Limb (tissue), 2 donors: ENCODE data around the gene GIGYF2.
"Not testable (repeated sequence)": the region's sequence is repeated elsewhere in the genome, so short reads cannot be mapped to it uniquely, and the experiment has no call there.

Experiments used
- DNase-seq, 2 donors: peaks; one replicate each; pipeline ENCODE4 v3.0.0-alpha.2; 2016; ENCODE audit errors: extremely low spot score in 2 of 2

The GIGYF2 gene

DNA sequence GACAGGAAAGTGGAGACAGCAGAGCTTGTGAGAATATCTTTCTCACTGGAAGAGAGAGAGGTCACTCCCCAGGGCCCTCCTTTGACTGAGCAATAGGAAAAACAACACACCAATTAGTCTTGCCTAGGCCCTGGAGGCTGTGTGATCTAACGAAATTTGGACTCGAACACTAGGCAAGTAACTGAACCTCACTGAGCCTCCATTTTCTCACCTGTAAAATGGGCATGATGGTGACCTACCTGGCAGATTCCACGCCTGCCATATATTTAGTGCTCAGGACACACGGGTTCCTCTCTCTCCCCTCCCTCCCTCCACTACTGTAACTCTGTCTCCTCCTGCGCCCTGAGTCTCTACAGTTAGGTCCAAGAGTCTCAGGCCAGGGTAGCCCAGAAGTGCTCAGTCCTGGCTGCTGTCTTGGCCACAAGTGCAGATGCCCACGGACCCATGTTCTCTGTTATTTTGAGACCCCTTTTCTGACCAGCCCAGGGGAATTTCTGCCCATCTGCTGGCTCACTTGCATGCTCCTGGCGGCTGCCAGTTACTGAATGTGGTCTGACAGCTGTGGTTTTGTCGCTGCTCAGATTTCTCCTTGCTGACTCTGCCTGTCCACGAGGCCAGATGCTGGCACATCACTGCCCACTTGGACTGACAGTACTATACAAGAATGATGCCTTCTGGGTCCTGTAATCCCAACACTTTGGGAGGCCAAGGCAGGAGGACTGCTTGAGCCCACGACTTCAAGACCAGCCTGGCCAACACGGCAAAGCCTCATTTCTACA is 9.6 kb upstream of the GIGYF2 start:
- DNase-seq, result no peak

DNA sequence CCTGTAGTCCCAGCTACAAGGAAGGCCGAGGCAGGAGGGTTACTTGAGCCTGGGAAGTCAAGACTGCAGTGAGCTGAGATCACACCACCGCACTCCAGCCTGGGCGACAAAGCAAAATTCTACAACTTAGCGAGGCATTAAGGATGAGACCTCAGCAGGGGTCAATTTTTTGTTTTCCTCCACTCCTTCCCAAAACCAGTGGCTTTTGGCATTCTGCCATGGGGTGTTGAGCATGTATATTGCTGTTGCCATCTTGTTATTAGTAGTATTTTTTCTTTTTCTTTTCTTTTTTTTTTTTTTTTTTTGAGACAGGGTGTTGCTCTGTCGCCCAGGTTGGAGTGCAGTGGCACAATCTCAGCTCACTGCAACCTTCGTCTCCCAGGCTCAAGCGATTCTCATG is 8.9 kb upstream of the GIGYF2 start:
- no peak for DNase-seq

DNA sequence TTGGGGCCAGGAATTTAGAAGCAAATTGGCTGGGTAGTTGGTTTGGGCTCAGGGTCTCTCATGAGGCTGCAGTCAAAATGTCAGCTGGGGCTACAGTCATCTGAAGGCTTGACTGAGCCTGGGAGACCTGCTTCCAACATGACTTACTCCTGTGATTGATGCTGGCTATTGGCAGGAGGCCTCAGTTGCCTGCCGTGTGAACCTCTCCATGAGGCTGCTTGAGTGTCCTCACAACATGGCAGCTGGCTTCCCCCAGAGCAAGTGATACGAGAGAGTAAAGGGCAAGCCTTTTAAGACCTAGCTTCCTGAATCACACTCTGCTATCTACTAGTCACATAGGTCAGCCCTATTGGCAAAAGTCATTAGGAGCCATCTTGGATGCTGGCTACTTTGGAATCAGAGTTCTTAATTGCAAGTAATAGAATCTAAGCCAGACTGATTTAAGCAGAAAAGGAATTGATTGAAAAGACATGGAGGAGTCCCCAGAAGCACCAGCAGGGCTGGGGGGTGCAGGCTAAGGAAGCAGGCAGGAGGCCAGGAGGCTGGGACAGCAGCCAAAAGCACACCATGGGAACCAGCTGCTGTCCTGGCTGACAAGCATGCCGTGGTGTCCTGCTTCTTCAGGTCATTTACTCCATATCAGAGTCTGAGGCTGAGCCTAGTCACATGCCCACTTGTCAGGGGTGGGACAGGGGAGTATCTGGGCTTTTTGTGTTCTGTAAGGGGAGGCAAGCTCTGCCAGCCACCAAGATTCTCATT is 7.8 kb upstream of the GIGYF2 start:
- DNase-seq, result peak; percentile 23 to 78

DNA sequence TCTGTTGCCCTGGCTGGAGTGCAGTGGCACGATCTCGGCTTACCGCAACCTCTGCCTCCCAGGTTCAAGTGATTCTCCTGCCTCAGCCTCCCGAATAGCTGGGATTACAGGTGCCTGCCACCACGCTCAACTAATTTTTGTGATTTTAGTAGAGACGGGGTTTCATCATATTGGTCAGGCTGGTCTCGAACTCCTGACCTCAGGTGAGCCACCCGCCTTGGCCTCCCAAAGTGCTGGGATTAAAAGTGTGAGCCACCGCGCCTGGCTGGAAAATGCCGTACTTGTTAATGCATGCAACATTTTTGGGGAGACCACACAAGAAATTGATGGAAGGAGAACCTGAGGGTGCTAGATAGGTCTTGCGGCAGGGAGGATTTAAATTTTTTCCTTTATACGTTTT is 6.0 kb upstream of the GIGYF2 start:
- DNase-seq, result not testable (repeated sequence)

DNA sequence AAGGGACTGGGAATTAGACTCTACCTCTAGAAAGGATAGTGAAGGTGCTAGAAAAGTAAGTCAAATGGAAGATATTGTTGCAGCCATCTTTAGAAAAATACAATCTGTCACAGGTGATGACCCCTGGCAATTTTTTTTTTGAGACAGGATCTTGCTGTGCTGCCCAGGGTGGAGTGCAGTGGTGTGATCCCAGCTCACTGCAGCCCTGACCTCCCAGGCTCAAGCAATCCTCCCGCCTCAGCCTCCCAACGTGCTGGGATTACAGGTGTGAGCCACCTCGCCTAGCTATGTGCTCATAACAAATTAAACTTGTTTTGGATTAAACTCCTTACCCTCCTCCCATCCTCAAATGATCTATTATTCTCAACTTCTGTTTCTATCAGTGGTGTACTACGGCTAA is 3.8 kb upstream of the GIGYF2 start:
- no peak for DNase-seq

DNA sequence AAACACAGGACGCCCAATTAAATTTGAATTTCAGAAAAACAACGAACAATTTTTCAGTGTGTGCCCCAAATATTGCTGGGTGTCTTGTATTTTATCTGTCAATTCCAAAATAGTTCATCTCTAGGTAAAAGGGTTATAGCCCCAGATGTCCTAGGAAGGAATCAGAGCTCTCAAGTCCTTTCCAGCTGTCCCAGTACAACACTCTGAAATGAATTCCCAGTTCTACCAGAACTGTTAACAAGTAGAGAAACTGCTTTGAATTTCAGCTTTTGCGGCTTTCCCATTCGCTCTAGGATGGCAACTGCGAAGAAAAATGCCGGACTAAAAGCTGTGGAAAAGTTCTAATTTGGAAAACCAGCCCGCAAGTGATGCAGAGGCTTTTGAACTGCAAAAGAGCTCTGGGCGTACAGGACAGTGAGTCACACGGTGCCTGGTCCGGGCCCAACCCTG is 497 bp upstream of the GIGYF2 start:
- no peak for DNase-seq

DNA sequence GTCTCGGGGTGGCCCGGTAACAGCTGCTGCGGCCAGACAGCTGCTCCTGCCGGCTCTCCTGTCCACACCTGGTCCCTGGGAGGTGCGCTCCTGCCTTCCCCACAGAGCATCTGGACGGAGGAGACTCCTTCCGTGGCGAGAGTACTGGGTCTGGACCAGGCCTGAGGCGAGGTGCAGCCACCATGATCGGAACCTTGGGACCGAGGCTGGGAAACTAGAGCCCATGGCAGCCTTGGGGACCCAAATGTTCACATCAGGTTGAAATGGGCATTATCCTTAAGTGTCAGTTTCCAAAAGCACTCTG is 628 bp downstream of the GIGYF2 start:
- DNase-seq, result no peak

DNA sequence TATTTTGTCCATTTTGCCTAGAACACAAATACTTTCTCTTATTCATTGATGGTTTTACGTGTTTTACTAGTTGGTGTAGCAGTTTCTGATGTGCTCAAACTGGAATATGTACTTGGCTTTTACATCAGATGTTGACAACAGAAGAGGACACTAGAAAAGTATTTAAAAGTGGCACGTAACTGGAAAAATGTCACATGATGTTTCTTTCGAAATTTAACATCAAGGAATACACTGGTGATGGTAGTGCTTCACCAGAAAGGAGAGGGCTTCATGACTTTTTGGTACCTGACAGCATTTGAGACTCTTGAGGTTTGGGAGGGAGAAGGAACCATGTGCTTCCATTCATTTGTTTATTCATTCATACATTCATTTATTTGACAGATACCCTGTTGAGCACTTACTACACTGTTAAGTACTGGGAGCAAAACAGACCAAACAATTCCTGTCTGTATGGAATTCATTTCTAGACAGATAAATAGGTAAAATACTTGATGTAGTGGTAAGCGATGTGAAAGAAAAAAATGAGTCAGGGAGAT is 1.5 kb downstream of the GIGYF2 start:
- DNase-seq, result no peak

DNA sequence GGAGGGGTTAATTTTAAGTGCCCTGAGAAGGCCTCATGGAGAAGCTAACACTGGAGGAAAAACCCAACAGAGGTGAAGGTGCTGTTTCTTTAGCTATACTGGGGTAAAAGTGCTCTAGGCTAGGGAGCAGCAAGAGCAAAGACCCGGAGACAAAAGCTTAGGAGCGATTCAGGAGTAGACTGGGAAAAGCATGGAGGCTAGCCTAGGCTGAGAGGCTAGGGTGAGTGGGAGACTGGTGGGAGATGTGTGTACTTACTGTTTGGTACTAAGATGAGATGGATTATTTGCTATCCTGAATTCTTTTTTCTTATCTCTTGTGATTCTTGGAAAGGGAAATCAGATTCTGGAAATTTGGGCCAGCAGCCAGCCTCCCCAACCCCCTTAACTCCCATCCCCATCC is 2.0 kb downstream of the GIGYF2 start:
- DNase-seq, result no peak

DNA sequence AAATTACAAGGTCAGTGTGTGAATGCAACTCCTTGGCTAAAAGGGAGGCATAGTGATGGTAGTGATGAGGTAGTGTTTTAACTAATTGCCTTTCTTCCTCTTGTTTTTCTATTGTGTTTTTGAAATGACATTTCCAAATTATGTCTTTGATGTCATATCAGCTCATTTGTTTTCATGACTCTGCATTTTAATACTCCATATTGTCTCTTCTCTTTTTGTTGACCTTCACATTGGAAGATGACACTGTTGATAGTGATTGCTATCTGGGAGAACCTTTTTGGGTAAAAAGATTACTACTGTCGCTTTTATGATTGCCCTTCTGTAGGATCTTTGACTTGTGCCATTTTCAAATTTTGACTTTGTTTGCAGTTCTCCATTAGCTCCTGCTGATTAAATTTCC is 3.0 kb downstream of the GIGYF2 start:
- no peak for DNase-seq

DNA sequence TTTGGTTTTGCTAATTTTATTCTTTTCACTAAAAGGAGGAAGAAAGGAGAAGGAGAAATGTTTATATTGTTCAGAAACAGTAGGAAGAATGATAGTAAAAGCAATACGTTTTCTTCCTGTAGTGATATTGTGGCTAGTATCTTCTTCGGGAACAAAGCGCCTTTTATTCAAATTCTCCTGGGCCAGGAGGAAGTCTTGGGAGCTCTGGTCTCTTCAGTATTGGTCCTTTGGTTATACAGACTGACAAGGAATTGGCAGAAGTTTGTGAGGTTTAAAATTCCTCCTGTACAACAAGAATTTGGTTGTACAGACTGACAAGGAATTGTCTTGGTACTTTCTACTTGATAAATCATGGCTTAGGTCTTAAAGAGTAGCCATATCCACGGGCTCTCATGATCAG is 9.9 kb downstream of the GIGYF2 start:
- DNase-seq, result no peak

DNA sequence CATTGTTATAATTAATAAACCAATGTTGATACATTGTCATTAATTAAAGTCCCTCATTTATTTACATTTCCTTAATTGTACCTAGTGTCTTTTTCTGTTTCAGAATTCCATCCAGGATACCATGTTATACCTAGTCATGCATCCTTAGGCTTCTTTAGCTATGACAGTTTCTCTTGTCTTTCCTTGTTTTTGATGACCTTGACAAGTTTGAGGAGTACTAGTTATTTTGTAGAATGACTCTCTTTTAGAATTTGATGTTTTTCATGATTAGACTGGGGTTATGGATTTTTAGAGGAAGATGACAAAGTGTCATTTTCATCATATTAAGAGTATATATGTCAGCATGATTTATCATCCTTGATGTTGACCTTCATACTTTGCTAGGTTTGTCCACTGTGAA is 16.4 kb downstream of the GIGYF2 start:
- DNase-seq, result no peak

DNA sequence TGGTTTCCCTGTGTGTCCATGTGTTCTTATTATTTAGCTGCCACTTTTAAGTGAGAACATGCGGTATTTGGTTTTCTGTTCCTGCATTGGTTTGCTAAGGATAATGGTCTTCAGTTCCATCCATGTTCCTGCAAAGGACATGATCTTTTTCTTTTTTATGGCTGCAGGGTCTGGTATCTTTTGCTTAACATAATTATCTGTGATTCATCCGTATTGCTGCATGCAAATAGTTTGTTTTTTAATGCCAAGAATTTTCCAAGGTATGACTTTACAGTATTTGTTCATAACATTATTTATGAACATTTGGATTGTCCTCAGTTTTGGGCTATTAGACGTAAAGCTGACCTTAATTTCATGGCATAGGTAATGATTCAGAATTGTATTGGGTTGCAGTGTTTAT is 17.8 kb downstream of the GIGYF2 start:
- DNase-seq, result no peak

DNA sequence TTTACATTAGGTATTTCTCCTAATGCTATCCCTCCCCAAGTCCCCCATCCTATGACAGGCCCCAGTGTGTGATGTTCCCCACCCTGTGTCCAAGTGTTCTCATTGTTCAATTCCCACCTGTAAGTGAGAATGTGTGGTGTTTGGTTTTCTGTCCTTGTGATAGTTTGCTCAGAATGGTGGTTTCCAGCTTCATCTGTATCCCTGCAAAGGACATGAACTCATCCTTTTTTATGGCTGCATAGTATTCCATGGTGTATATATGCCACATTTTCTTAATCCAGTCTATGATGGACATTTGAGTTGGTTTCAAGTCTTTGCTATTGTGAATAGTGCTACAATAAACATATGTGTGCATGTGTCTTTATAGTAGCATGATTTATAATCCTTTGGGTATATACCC is 22.9 kb downstream of the GIGYF2 start:
- DNase-seq, result not testable (repeated sequence)

DNA sequence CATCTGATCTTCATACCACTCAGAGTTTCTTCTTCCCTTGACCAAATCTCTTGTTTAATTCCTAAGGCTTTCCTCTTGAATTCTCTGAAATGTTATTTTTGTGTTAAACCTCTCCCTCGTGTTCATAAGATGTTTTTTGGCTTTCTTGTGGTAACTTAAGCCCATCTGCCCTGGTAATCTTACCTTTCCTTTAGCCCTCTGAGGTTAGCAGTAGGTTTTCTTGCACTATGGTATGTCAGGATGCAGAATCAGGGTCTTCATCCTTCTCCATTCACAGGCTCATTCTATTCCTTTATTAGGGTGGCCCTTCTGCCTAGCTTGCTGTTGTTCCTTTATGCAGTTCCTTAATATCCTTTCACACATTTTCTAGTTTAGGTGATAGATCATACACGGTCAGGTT is 24.1 kb downstream of the GIGYF2 start:
- no peak for DNase-seq

DNA sequence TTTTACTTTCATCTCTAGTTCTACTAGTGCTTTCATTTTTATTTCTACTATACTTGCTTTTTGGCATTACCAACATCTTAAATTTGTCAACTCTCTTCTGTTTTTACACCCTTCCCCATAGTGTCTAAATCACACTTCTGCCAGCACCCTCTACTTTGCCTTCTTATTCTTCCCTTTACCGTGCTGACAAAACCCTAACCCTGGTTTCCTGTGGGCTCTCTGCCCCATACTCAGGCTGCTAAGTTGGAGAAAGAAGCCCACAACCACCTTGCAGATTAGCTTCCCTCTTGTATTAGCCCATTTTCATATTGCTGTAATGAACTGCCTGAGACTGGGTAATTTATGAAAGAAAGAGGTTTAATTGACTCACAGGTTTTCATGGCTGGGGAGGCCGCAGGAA is 24.8 kb downstream of the GIGYF2 start:
- DNase-seq, result no peak

DNA sequence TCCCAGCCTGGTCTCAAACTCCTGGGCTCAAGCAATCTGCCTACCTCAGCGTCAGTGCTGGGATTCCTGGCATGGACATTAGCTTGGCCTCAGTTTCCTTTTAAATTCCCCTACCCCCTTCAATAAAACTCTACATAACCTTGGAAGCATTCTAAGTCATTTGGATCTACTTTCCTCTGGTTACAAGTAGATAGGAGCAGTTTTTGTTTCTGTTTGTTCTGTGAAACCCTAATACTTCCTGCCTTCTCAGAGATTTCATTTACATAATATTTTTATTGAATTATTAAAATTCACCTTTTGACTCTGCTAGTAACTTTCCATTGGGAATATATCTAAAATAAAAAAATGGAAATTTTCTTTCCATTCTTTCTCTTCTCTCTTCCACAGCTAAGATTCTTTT is 25.9 kb downstream of the GIGYF2 start:
- no peak for DNase-seq

DNA sequence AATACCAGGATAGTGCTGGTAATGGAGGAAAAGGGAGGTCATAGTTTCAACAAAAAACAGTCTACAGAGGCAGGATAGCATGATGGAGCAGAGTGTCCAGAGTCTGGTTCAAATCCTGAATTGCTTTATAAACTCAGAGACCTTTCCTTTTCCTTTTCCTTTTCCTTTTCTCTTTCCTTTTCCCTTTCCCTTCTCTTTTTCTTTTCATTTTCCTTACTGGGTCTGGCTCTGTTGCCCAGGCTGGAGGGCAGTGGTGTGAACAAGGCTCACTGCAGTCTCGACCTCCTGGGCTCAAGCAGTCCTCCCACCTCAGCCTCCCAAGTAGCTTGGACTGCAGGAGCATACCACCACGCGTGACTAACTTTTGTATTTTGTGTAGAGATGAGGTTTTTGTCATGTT is 31.7 kb downstream of the GIGYF2 start:
- DNase-seq, result no peak

DNA sequence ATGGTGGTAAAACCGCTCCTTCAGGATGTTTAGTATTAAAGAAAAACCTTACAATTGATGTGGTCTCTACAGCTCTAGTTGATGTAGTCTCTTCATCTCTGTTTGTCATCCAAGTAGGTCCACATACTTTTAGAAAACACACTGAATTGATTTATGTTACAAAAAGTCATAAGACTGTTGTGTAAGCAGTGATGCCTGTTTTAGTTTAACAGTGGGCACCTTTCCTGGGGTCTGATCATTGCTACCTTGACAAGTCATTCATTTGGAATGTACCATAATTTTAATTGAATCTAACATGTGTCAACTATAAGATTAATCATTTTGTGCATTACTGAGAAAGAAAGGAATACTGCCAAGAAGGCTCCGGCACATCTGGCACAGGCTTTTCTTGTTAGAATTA is 34.3 kb downstream of the GIGYF2 start:
- peak in 1 of 2 donors; percentile 1 for DNase-seq

DNA sequence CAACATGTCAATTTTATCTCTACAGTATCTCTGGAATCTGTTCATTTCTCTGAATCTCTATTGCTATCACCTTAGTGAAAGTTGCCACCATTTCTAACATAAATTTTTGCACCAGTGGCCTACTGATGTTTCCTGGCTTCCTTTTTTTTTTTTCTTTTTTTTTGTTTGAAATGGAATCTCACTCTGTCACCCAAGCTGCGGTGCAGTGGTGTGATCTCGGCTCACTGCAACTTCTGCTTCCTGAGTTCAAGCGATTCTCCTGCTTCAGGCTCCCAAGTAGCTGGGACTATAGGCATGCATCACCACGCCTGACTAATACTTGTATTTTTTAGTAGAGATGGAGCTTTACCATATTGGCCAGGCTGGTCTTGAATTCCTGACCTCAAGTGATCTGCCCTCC is 44.2 kb downstream of the GIGYF2 start:
- DNase-seq, result no peak

DNA sequence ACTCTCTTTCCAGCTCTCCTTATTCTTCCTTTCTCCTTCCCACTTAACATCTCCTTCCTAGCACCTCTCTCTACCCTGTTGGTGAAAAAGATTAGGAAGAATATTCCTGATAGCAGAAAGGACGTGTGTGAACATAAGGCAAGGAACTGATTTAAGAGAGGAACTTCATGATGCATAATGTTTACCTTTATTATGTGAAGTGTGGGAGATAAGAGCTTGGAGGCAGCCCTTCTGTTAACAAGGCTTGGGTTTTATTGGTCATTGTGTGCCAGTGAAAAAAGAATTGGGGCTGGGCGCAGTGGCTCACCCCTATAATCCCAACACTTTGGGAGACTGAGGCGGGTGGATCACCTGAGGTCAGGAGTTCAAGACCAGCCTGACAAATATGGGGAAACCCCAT is 44.8 kb downstream of the GIGYF2 start:
- DNase-seq, result no peak

DNA sequence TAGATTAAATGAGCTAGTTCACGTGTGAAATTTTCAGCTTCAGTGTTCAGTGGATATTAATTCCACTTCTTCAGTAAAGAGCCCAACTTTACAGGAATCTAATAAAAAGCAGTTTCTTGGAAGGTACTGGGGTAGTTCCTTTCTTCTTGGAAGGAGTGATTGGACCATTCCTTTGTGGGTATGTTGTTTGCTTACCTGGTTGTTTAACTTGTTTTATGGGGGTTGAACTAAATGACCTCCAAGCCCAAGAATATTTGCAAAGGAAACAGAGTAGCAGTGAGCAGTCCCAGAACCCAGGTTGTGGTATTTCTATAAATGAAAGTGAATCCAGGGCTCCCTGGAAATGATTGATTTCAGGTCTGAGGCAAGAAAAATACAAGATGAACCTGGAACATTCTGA is 47.8 kb downstream of the GIGYF2 start:
- DNase-seq, result no peak

DNA sequence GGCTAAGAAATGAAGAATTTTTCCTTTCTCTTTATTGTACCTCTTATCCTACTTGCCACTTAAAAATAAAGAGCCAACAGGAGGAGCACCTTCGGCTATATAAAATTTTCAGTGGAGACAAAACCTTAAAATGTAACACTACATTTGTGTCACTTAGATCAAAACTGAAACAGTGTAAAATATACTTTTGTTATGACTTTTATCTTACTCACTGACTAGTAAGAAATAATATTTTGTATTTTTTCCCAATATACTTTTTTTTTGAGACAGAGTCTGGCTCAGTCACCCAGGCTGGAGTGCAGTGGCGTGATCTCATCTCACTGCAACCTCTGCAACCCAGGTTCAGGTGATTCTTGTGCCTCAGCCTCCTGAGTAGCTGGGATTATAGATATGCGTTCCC is 50.9 kb downstream of the GIGYF2 start:
- DNase-seq, result no peak
